Activated CD8-positive, alpha-beta memory T cell treated with anti-CD3 and anti-CD28 coated beads, Interleukin-2, amount 50 U/mL, for 1 hour (primary cell): ENCODE measurements around the gene PSKH1.

ENCODE experiments used
- DNase-seq: peaks from one replicate; pipeline ENCODE4 v3.0.0-alpha.2; 2020; ENCODE audit errors: extremely low read depth

The PSKH1 gene

DNA sequence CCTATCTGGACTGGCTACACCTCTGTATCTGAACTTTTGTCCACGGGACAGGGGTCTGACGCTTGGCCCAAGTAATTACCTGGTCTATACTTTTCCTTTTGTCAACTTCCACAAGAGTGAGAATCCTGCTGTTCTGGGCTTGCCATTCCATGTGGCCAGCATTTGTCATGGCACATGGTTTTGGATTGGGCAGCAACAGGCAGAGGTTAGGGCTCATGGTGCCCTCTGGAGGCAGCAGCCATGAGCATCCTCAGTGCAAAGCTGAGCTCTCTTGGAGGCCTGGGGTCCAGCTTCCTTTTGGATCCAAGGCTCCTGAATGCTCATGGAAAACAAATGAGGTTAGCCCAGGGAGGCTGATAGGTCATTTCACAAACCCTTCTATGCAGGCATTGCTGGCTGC is 27.7 kb upstream of the PSKH1 start:
- no peak for DNase-seq

GRCh38 chr16:67868290-67868689 is 24.8 kb upstream of the PSKH1 start:
- no peak for DNase-seq

DNA sequence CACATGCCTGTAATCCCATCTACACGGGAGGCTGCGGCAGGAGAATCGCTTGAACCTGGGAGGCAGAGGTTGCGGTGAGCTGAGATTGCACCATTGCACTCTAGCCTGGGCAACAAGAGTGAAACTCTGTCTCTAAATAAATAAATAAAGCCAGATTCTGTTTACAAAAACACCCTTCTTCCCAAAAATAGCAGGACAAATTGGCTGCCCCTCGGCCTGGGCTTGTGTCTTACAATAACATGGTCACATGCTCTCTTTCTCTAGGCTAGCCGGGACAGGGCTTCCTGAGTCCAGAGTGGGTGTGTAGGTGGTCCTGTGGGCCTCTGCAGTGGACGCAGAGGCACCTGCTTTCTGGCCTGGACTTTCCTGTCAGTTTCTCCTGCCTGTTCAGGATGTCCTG is 23.4 kb upstream of the PSKH1 start:
- no peak for DNase-seq

GRCh38 chr16:67871256-67871655 is 21.8 kb upstream of the PSKH1 start:
- no peak for DNase-seq

GRCh38 chr16:67872131-67872630 is 20.9 kb upstream of the PSKH1 start:
- DNase-seq, result no peak

GRCh38 chr16:67872631-67873434 is 20.2 kb upstream of the PSKH1 start, which contains the start of gene EDC4:
EDC4 (plus strand) TSS chr16:67873052; CDS start chr16:67873262, 210 bp downstream.
- DNase-seq, result peak; percentile 56

DNA sequence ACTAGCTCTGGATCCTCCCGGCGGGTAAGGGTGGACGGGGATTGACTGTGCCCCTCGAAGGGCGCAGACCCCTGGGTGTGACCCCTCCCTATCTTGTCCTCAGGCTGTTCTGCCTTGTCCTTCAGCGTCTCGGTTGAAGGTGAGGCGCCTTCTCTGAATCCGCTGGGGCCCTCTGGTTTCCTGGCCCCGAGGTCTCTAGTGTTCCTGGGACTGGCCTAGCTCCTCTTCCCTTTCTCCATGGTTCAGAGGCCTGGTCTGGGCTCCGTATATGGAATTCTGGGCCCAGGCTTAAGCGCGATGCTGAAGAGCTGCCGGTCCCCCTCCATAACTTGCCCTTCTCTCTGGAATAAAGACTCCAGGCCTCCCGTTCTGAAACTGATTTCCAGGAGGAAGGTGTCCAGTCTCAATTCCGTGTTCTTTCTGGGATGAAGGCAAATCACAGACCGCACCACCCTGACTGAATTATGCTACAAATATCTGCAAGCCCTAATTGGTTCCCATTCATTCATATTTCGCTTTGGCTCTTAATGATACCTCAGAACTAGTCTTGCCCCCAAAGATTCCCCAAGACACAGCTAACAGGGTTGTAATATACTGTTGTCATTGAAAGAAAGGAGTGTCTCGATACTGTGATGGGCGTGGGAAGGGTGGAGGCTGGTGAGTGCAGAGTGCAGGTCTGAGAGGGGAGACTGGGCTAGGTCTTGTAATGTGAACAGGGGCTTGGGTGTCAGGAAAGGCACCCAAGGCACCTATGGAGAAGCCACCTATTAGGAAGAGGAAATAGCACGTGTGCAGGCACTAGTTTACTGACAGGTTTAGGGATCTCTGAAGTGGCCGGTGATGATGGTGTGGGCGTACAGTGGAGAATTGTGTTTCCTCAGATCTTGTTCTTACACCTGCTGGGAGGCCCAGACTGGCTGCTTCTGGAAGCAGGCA is 19.4 kb upstream of the PSKH1 start:
- no peak for DNase-seq

GRCh38 chr16:67874372-67874771 is 18.7 kb upstream of the PSKH1 start:
- DNase-seq, result no peak

- DNase-seq, result no peak
These were observed 16.0 kb upstream of the PSKH1 start for GRCh38 chr16:67877064-67877463.

GRCh38 chr16:67878232-67878631 is 14.8 kb upstream of the PSKH1 start:
- no peak for DNase-seq

DNA sequence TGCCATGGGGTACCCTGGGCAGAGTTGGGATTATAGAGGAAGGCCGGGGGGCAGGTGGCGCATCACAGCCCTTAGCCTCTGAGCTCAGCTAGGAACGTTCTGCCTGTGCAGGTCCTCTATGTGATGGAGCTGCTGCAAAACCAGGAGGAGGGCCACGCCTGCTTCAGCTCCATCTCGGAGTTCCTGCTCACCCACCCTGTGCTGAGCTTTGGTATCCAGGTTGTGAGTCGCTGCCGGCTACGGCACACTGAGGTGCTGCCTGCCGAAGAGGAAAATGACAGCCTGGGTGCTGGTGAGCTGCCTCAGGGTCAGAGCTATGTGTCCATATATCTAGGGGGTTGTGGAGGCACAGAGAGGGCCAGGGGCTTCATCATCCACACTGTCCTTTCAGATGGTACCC is 14.2 kb upstream of the PSKH1 start:
- DNase-seq, result no peak

DNA sequence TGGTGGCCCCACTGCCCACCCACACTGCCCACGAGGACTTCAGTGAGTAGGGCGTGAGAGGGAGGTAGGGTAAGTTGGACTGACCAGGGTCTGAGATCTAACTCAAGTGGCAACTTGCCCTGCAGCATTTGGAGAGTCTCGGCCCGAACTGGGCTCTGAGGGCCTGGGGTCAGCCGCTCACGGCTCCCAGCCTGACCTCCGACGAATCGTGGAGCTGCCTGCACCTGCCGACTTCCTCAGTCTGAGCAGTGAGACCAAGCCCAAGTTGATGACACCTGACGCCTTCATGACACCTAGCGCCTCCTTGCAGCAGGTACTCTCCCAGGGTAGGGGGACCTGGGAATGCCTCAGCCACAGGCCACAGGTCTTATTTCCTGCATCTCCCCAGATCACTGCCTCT is 13.6 kb upstream of the PSKH1 start:
- DNase-seq, result no peak

DNA sequence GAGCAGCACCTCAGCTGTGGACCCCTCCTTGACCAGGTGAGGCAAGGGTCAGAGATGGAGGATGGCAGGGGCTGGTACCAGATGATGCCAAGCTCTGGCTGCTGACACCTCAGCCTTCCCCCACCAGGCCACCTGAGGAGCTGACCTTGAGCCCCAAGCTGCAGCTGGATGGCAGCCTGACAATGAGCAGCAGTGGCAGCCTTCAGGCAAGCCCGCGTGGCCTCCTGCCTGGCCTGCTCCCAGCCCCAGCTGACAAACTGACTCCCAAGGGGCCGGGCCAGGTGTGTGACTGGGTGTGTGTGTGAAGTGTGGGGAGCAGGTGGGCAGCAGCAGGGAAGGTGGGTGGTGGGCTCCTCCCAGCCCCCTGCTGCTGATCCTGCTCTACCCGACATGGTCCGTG is 13.1 kb upstream of the PSKH1 start:
- DNase-seq, result no peak

- no peak for DNase-seq
These were observed 12.5 kb upstream of the PSKH1 start for GRCh38 chr16:67880584-67880983.

GRCh38 chr16:67881621-67882161 is 11.4 kb upstream of the PSKH1 start:
- DNase-seq, result no peak

GRCh38 chr16:67882374-67883145 is 10.5 kb upstream of the PSKH1 start:
- no peak for DNase-seq

GRCh38 chr16:67883146-67883871 is 9.7 kb upstream of the PSKH1 start:
- DNase-seq, result no peak

GRCh38 chr16:67883872-67884261 is 9.2 kb upstream of the PSKH1 start:
- DNase-seq, result peak; percentile 24

GRCh38 chr16:67884684-67885083 is 8.4 kb upstream of the PSKH1 start, which contains the start of gene NRN1L:
NRN1L (plus strand) TSS chr16:67884885; CDS start chr16:67884904, 19 bp downstream.
- no peak for DNase-seq

DNA sequence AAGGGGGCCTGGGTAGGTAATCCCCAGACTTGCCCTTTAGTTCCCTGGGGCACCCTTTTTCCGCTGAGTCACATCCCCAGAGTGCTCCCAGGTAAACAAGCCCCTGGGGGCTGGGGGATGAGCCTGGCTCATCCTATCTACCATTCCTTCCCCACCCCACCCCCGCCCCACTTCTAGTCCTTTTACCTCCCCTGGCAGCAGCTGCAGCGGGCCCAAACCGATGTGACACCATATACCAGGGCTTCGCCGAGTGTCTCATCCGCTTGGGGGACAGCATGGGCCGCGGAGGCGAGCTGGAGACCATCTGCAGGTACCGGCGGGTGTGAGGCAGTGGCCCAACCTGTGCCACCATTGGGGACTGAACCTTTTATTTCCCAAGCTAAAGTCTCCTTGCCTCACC is 7.5 kb upstream of the PSKH1 start:
- DNase-seq, result no peak

DNA sequence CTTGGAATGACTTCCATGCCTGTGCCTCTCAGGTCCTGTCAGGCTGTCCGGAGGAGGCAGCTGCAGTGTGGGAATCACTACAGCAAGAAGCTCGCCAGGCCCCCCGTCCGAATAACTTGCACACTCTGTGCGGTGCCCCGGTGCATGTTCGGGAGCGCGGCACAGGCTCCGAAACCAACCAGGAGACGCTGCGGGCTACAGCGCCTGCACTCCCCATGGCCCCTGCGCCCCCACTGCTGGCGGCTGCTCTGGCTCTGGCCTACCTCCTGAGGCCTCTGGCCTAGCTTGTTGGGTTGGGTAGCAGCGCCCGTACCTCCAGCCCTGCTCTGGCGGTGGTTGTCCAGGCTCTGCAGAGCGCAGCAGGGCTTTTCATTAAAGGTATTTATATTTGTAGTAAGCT is 7.1 kb upstream of the PSKH1 start:
- no peak for DNase-seq
